WTC11 (cell line): ENCODE results near the gene SMARCE1. TPM values are rescaled to one million over a fixed set of nuclear protein-coding genes. Genes with fewer than 3 reads are reported as not detected.

Experiments
- ATAC-seq: fragments of 200-7000 bp; cut with Tn5 transposase; 2 replicates; pipeline ENCODE4 v1.10.0; 2021; ENCODE audit warnings: mild to moderate bottlenecking, moderate library complexity
- CTCF ChIA-PET: fragments of 300-600 bp; sonication (Branson Sonifier 250); formaldehyde crosslinking; loops from one replicate; lab custom pipeline; 2021; ENCODE audit warnings: antibody characterized with exemption; lab: Charles Lee
- POLR2A ChIA-PET: fragments of 350-600 bp; sonication (Branson Sonifier 250); formaldehyde crosslinking; loops from one replicate; lab custom pipeline; 2021; ENCODE audit warnings: antibody characterized with exemption; lab: Charles Lee
- DNase-seq: peaks from one replicate; pipeline ENCODE4 v3.0.0; 2021; ENCODE audit warnings: low spot score
- H3K27ac Mint-ChIP-seq: 2 replicates; pipeline ENCODE4 v1.8.0; 2021; ENCODE audit warnings: mixed read lengths
- H3K27me3 Mint-ChIP-seq: 2 replicates; pipeline ENCODE4 v1.8.0; 2021; ENCODE audit warnings: low read depth, mild to moderate bottlenecking, moderate library complexity, mixed read lengths
- H3K36me3 Mint-ChIP-seq: 2 replicates; pipeline ENCODE4 v1.8.0; 2021; ENCODE audit warnings: mixed read lengths
- H3K4me1 Mint-ChIP-seq: 2 replicates; pipeline ENCODE4 v1.8.0; 2022; ENCODE audit warnings: mixed read lengths
- H3K4me3 Mint-ChIP-seq: 2 replicates; pipeline ENCODE4 v1.8.0; 2021; ENCODE audit warnings: mild to moderate bottlenecking, moderate library complexity, mixed read lengths
- H3K9me3 Mint-ChIP-seq: 2 replicates; pipeline ENCODE4 v1.8.0; 2021; ENCODE audit warnings: mixed read lengths
- ARID4B ChIP-seq: sonication (generic); formaldehyde crosslinking; IDR thresholded peaks from 2 replicates; pipeline ENCODE4 v1.8.0; 2023; ENCODE audit warnings: missing genetic modification reagents, mild to moderate bottlenecking, borderline replicate concordance
- CBFB ChIP-seq: sonication (generic); formaldehyde crosslinking; IDR thresholded peaks from 2 replicates; pipeline ENCODE4 v1.8.1; 2022; ENCODE audit warnings: mild to moderate bottlenecking, low read depth, missing genetic modification reagents
- CDX4 ChIP-seq: fragments of 250-450 bp; sonication (Bioruptor Pico); IDR thresholded peaks from 2 replicates; pipeline ENCODE4 v1.9.0; 2021; ENCODE audit warnings: moderate library complexity, mild to moderate bottlenecking, inconsistent platforms, borderline replicate concordance
- E2F5 ChIP-seq: sonication (generic); formaldehyde crosslinking; IDR thresholded peaks from 2 replicates; pipeline ENCODE4 v1.8.1; 2022; ENCODE audit warnings: mild to moderate bottlenecking, moderate library complexity, missing genetic modification reagents
- ESRRA ChIP-seq: sonication (generic); formaldehyde crosslinking; IDR thresholded peaks from 2 replicates; pipeline ENCODE4 v1.8.1; 2022; ENCODE audit warnings: mild to moderate bottlenecking, missing genetic modification reagents, borderline replicate concordance
- FOXP1 ChIP-seq: sonication (generic); formaldehyde crosslinking; IDR thresholded peaks from 2 replicates; pipeline ENCODE4 v1.8.0; 2022; ENCODE audit warnings: missing genetic modification reagents, mild to moderate bottlenecking, moderate library complexity, borderline replicate concordance
- GABPB1 ChIP-seq: sonication (generic); formaldehyde crosslinking; IDR thresholded peaks from 2 replicates; pipeline ENCODE4 v1.8.1; 2023; ENCODE audit warnings: mild to moderate bottlenecking, missing genetic modification reagents
- GTF2I ChIP-seq: fragments of 250-450 bp; sonication (Bioruptor Pico); conservative IDR thresholded peaks from 2 replicates; pipeline ENCODE4 v1.4.0; 2021; ENCODE audit warnings: mild to moderate bottlenecking
- HMGA2 ChIP-seq: fragments of 250-450 bp; sonication (Bioruptor Pico); IDR thresholded peaks from 2 replicates; pipeline ENCODE4 v1.4.0; 2021; ENCODE audit warnings: mild to moderate bottlenecking, moderate library complexity
- JAZF1 ChIP-seq: fragments of 250-450 bp; sonication (Bioruptor Pico); IDR thresholded peaks from 2 replicates; pipeline ENCODE4 v1.9.0; 2021; ENCODE audit warnings: moderate library complexity, mild to moderate bottlenecking, inconsistent platforms
- MYBL2 ChIP-seq: sonication (generic); formaldehyde crosslinking; IDR thresholded peaks from 2 replicates; pipeline ENCODE4 v1.8.1; 2023; ENCODE audit warnings: mild to moderate bottlenecking, moderate library complexity, missing genetic modification reagents
- NFE2L1 ChIP-seq: sonication (generic); formaldehyde crosslinking; IDR thresholded peaks from 2 replicates; pipeline ENCODE4 v1.8.1; 2023; ENCODE audit warnings: missing genetic modification reagents
- NR1H2 ChIP-seq: sonication (generic); formaldehyde crosslinking; IDR thresholded peaks from 2 replicates; pipeline ENCODE4 v1.9.0; 2021; ENCODE audit warnings: mild to moderate bottlenecking, moderate library complexity, missing genetic modification reagents
- OVOL2 ChIP-seq: fragments of 250-450 bp; sonication (Bioruptor Pico); IDR thresholded peaks from 2 replicates; pipeline ENCODE4 v1.9.0; 2021; ENCODE audit warnings: mild to moderate bottlenecking, borderline replicate concordance
- PRDM15 ChIP-seq: sonication (generic); formaldehyde crosslinking; IDR thresholded peaks from 2 replicates; pipeline ENCODE4 v1.8.0; 2022; ENCODE audit warnings: missing genetic modification reagents
- SP1 ChIP-seq: sonication (generic); formaldehyde crosslinking; conservative IDR thresholded peaks from 2 replicates; pipeline ENCODE4 v1.8.1; 2022; ENCODE audit warnings: missing genetic modification reagents
- TCF7 ChIP-seq: sonication (generic); formaldehyde crosslinking; IDR thresholded peaks from 2 replicates; pipeline ENCODE4 v1.8.0; 2022; ENCODE audit warnings: mild to moderate bottlenecking, low read depth, missing genetic modification reagents, moderate library complexity
- TEAD1 ChIP-seq: sonication (generic); formaldehyde crosslinking; IDR thresholded peaks from 2 replicates; pipeline ENCODE4 v1.8.0; 2022; ENCODE audit warnings: mild to moderate bottlenecking, missing genetic modification reagents
- TEAD4 ChIP-seq: sonication (generic); formaldehyde crosslinking; IDR thresholded peaks from 2 replicates; pipeline ENCODE4 v1.8.0; 2022; ENCODE audit warnings: mild to moderate bottlenecking, missing genetic modification reagents
- ZBTB21 ChIP-seq: sonication (generic); formaldehyde crosslinking; IDR thresholded peaks from 2 replicates; pipeline ENCODE4 v1.8.1; 2023; ENCODE audit warnings: mild to moderate bottlenecking, missing genetic modification reagents, borderline replicate concordance
- ZNF138 ChIP-seq: sonication (generic); formaldehyde crosslinking; conservative IDR thresholded peaks from 2 replicates; pipeline ENCODE4 v1.8.1; 2022; ENCODE audit warnings: mild to moderate bottlenecking, moderate library complexity, missing genetic modification reagents
- ZNF232 ChIP-seq: sonication (generic); formaldehyde crosslinking; IDR thresholded peaks from 2 replicates; pipeline ENCODE4 v1.8.0; 2022; ENCODE audit warnings: mild to moderate bottlenecking, missing genetic modification reagents
- ZNF263 ChIP-seq: sonication (generic); formaldehyde crosslinking; IDR thresholded peaks from 2 replicates; pipeline ENCODE4 v1.8.1; 2022; ENCODE audit warnings: low read depth, mild to moderate bottlenecking, moderate library complexity, missing genetic modification reagents
- ZNF423 ChIP-seq: fragments of 250-450 bp; sonication (Bioruptor Pico); IDR thresholded peaks from 2 replicates; pipeline ENCODE4 v2.1.2; 2022; ENCODE audit warnings: mild to moderate bottlenecking, moderate library complexity
- total RNA-seq: library from RNA; stranded (reverse); gene quantifications from 3 replicates; pipeline ENCODE4 v1.2.3, GENCODE V29; 2021

Gene SMARCE1
- total RNA-seq, 1 experiment from 2014 or later: 109 TPM

GRCh38 chr17:40599468-40599763 lies 48.2 kb downstream of the SMARCE1 start:
- Mint-ChIP-seq H3K9me3 (peaks cover 8% of the 10 kb centered on the region), H3K4me3 (no peak overlapping the region), H3K4me1 (peaks cover 9% of the 10 kb centered on the region), H3K36me3 (no peaks in the 10 kb centered on the region), H3K27me3 (no peaks in the 10 kb centered on the region), H3K27ac (no peak overlapping the region)
- DNase-seq: no peak
- POLR2A ChIA-PET: no interaction called here
- TF ChIP-seq ZNF138 (CRISPR knock-in tag) (no peak), ARID4B (CRISPR knock-in tag) (no peak), CBFB (CRISPR knock-in tag) (no peak), TEAD1 (CRISPR knock-in tag) (no peak), ZNF232 (CRISPR knock-in tag) (no peak), MYBL2 (CRISPR knock-in tag) (no peak), TEAD4 (CRISPR knock-in tag) (no peak)
- ATAC-seq: no peak
- CTCF ChIA-PET: no interaction called here

GRCh38 chr17:40598619-40599467 lies 48.8 kb downstream of the SMARCE1 start:
- ATAC-seq (no peak), DNase-seq (no peak)
- no peak overlapping the region; the same call in 1 of the 2 replicates for H3K27ac Mint-ChIP-seq
- H3K27me3 Mint-ChIP-seq: no peaks in the 10 kb centered on the region
- H3K4me3 Mint-ChIP-seq: no peak overlapping the region
- H3K9me3 Mint-ChIP-seq: peaks cover 8% of the 10 kb centered on the region
- H3K36me3 Mint-ChIP-seq: no peaks in the 10 kb centered on the region
- CTCF ChIA-PET: interaction anchor here (1.2 kb wide), 1 partner anchor 19 kb away, joined by 3 read pairs; no protein-coding TSS in a partner anchor
- POLR2A ChIA-PET: no interaction called here
- H3K4me1 Mint-ChIP-seq: peaks cover 9% of the 10 kb centered on the region
- TF ChIP-seq NR1H2: no peak
- no peak for TF ChIP-seq GABPB1 (CRISPR knock-in tag)
- TF ChIP-seq ESRRA (CRISPR knock-in tag): no peak
- TF ChIP-seq GTF2I (CRISPR knock-in tag): no peak
- TF ChIP-seq HMGA2 (CRISPR knock-in tag): no peak
- no peak for TF ChIP-seq SP1
- no peak for TF ChIP-seq CDX4 (CRISPR knock-in tag)
- TF ChIP-seq TCF7: no peak
- TF ChIP-seq ZNF423 (CRISPR knock-in tag): no peak
- no peak for TF ChIP-seq CBFB (CRISPR knock-in tag)
- TF ChIP-seq MYBL2 (CRISPR knock-in tag): no peak

- CTCF ChIA-PET: interaction anchor here (1.2 kb wide), 1 partner anchor 20 kb away, joined by 3 read pairs; no protein-coding TSS in a partner anchor
- H3K27ac Mint-ChIP-seq: no peak overlapping the region; the same call in 1 of the 2 replicates
- TF ChIP-seq NFE2L1 (CRISPR knock-in tag) (no peak), JAZF1 (no peak), FOXP1 (CRISPR knock-in tag) (no peak), ZNF263 (no peak), PRDM15 (no peak), E2F5 (no peak), OVOL2 (no peak), ZBTB21 (CRISPR knock-in tag) (no peak)
Measured at GRCh38 chr17:40598301-40598618, 49.4 kb downstream of the SMARCE1 start.

More at GRCh38 chr17:40598301-40598618, 49.4 kb downstream of the SMARCE1 start:
- Mint-ChIP-seq H3K4me1 (peaks cover 9% of the 10 kb centered on the region), H3K9me3 (peaks cover 8% of the 10 kb centered on the region), H3K36me3 (no peaks in the 10 kb centered on the region), H3K27me3 (no peaks in the 10 kb centered on the region), H3K4me3 (no peak overlapping the region)
- DNase-seq (no peak), ATAC-seq (no peak)
- POLR2A ChIA-PET: no interaction called here
